22Rv1 (cell line): ENCODE results near the gene POFUT1.

Experiments used
- H3K27ac ChIP-seq: fragments of 450-650 bp; 2 replicates; pipeline ENCODE4 v1.5.1; 2017
- ZFX ChIP-seq: fragments of 450-650 bp; IDR thresholded peaks from 2 replicates; pipeline ENCODE4 v1.6.1; 2017; ENCODE audit warnings: antibody characterized with exemption, borderline replicate concordance
- TF ChIP-seq, protein P1 (sequence below): fragments of 450-650 bp; IDR thresholded peaks from 2 replicates; pipeline ENCODE4 v1.5.1; 2017; ENCODE audit warnings: mild to moderate bottlenecking

Gene POFUT1

DNA sequence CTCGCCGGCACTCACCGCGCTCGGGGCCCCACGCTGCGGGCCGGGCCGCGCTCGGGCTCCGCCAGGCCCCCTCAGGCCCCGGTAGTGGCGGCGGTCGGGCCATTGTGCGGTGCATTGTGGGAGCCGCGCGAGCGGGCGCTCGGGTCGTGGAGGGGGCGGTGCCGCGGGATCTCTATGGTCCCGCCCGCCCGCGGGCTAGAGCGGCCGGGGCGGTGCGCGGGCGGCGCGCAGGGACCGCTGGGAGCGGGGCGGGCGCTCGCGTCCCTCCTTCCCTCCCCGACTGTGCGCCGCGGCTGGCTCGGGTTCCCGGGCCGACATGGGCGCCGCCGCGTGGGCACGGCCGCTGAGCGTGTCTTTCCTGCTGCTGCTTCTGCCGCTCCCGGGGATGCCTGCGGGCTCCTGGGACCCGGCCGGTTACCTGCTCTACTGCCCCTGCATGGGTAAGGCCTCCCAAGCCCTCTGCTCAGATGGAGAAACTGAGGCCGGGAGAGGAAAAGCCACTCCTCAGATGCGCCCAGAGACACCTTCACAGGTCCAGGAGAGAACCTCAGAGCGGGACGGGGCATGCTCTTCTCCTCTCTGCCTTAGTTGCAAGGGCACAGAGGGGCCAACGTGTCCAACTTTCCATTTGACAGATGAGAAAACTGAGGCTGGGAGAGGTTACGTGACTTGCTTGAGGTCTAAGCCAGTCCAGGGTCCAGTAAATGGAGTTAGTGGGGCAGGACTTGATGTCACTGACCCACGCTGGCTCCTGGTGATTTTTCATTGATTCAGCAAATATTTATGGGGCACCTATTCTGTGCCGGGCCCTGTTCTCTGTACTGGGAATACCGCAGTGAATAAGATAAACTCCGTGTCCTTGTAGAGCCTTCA, at the start of gene POFUT1, which contains the start of gene PLAGL2:
TSS of gene POFUT1 (plus strand) at position 255 of the 873 bp plus-strand sequence. CDS start at position 317, 62 bp downstream.
TSS of gene PLAGL2 (minus strand) at position 118 of the 873 bp plus-strand sequence. CDS start 5,565 bp downstream, outside the sequence.
- H3K27ac ChIP-seq, result peak within 1 kb of the TSS; percentile 81
- no peak for TF ChIP-seq ZFX
- TF ChIP-seq, protein P1, sequence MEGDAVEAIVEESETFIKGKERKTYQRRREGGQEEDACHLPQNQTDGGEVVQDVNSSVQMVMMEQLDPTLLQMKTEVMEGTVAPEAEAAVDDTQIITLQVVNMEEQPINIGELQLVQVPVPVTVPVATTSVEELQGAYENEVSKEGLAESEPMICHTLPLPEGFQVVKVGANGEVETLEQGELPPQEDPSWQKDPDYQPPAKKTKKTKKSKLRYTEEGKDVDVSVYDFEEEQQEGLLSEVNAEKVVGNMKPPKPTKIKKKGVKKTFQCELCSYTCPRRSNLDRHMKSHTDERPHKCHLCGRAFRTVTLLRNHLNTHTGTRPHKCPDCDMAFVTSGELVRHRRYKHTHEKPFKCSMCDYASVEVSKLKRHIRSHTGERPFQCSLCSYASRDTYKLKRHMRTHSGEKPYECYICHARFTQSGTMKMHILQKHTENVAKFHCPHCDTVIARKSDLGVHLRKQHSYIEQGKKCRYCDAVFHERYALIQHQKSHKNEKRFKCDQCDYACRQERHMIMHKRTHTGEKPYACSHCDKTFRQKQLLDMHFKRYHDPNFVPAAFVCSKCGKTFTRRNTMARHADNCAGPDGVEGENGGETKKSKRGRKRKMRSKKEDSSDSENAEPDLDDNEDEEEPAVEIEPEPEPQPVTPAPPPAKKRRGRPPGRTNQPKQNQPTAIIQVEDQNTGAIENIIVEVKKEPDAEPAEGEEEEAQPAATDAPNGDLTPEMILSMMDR, result peak; percentile 31

DNA sequence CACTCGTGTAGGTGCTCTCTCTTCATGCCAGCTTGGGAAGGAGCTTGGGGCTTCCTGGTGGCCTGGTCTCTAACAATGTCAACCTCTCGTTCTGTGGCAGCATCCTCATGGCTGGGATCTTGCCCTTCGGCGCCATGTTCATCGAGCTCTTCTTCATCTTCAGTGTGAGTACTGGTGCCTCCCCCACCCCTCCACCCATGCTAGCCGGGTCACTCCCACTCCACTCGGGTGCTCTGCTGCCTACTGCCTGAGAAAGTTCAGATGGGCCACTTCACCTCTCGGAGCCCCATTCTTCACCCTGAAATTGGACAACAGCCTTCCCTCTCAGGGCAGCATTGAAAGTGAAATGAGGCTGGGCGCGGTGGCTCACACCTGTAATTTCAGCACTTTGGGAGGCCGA, 49.3 kb upstream of the POFUT1 start:
- H3K27ac ChIP-seq, result no peak overlapping the region
- TF ChIP-seq ZFX, result no peak
- TF ChIP-seq, protein P1, result no peak

DNA sequence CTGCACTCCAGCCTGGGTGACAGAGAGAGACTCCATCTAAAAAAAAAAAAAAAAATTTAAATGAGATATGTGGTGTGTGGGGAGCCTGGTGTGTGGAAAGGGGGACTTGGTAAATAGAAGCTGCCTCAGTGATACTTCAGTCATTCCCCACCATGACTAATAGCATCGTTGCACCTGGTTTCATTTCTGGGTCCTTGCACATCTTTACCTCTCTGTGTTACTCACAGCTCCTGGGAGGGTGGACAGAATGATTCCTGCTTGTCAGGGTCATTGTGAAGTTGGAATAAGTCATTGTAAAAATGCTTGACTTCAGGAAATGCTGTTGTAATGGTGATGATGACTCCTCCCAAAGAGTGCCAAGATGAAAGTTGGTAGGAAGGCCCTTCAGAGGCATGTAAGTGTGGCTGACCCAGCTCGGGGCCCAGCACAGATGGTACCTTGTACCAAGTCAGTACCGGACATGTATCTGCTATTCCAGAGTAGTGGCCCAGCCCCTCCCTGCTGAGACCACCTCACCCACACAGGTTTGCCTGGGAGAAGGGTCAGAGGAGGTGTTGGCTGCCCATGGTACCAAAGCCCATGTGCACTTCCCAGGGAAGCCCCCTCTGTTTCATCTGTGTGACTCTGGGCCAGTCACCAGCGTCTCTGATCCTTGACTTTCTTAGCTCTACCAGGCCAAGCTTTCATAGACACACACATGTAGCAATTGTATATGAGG, 48.6 kb upstream of the POFUT1 start:
- no peak for TF ChIP-seq ZFX
- TF ChIP-seq, protein P1, result no peak
- no peak overlapping the region for H3K27ac ChIP-seq

GRCh38 chr20:32159766-32160221, 47.9 kb upstream of the POFUT1 start:
- H3K27ac ChIP-seq, result no peak overlapping the region
- no peak for TF ChIP-seq ZFX
- TF ChIP-seq, protein P1, result no peak

GRCh38 chr20:32160341-32160740, 47.3 kb upstream of the POFUT1 start:
- TF ChIP-seq, protein P1, result no peak
- no peak for TF ChIP-seq ZFX
- H3K27ac ChIP-seq, result no peak overlapping the region

GRCh38 chr20:32162351-32162750, 45.3 kb upstream of the POFUT1 start:
- H3K27ac ChIP-seq, result no peak overlapping the region
- TF ChIP-seq, protein P1, result no peak
- no peak for TF ChIP-seq ZFX
